HepG2 (cell line): ENCODE measurements around the gene TSNAXIP1. TPM values are rescaled to one million over a fixed set of nuclear protein-coding genes. Genes with fewer than 3 reads are reported as not detected.

Source experiments
- ATAC-seq: fragments of 200-7000 bp; cut with Tn5 transposase; 3 replicates; pipeline ENCODE4 v1.9.1; 2020; ENCODE audit warnings: mild to moderate bottlenecking, moderate library complexity
- BruUV-seq: library from RNA; stranded (reverse); fragments of 400-500 nt; replicated peaks from 2 replicates; lab custom pipeline; 2021; lab: Mats Ljungman, UMichigan
- CTCF ChIA-PET: fragments of 300-600 bp; formaldehyde crosslinking; extraction: SDS; loops from one replicate; lab custom pipeline; 2021; ENCODE audit warnings: low total read pairs, inconsistent platforms, low intra/inter-chr PET ratio; lab: Yijun Ruan, JAX
- POLR2A ChIA-PET: fragments of 350-600 bp; sonication (Branson Sonifier 250); formaldehyde crosslinking; loops from one replicate; lab custom pipeline; 2020; ENCODE audit warnings: antibody characterized with exemption, inconsistent platforms; lab: Yijun Ruan, JAX
- DNase-seq: peaks from one replicate; pipeline ENCODE4 v3.0.0-alpha.2; 2015; ENCODE audit warnings: low spot score
- FAIRE-seq: peaks from 3 replicates; lab custom pipeline; 2011; peaks lifted over from hg19 to GRCh38; lab: Jason Lieb, UNC
- H2AFZ ChIP-seq: one replicate; pipeline ENCODE4 v1.6.1; 2011; ENCODE audit warnings: low read length, inconsistent platforms
- H3K27ac ChIP-seq: fragments of 300-600 bp; 3 replicates; pipeline ENCODE4 v1.8.0; 2011; ENCODE audit warnings: mixed run types, mild to moderate bottlenecking, mixed read lengths, low read length, inconsistent platforms; ENCODE audit not compliant: insufficient read depth; ENCODE audit errors: extremely low read length
- H3K27me3 ChIP-seq, 2 experiments: fragments of 200-600 bp in 1 of 2; 2 replicates in 1 of 2; 3 replicates in 1 of 2; pipeline versions ENCODE4 v1.6.0 to v1.8.0; 2011; ENCODE audit warnings: low read length in 2 of 2, mild to moderate bottlenecking in 2 of 2, moderate library complexity in 2 of 2, inconsistent platforms in 1 of 2; ENCODE audit not compliant: insufficient read depth in 2 of 2, control insufficient read depth in 1 of 2
- H3K36me3 ChIP-seq, 2 experiments: fragments of 200-600 bp in 1 of 2; replicated peaks in 1 of 2; 2 replicates in 1 of 2; 3 replicates in 1 of 2; pipeline versions ENCODE4 v1.5.1 to v1.8.0; 2011; ENCODE audit warnings: low read length in 2 of 2, inconsistent platforms in 1 of 2; ENCODE audit not compliant: insufficient read depth in 2 of 2, control insufficient read depth in 1 of 2
- H3K4me1 ChIP-seq: 2 replicates; pipeline ENCODE4 v1.5.1; 2012; ENCODE audit warnings: low read length, inconsistent platforms; ENCODE audit not compliant: insufficient read depth
- H3K4me2 ChIP-seq: 2 replicates; pipeline ENCODE4 v1.6.0; 2011; ENCODE audit warnings: low read depth, low read length, inconsistent platforms
- H3K4me3 ChIP-seq, 3 experiments: fragments of 200-600 bp in 1 of 3; sonication (generic), shearing (Covaris generic) in 1 of 3; replicated peaks in 1 of 3; 2 replicates each; pipeline ENCODE4 v1.5.1; 2011 to 2016; ENCODE audit warnings: low read length in 3 of 3, inconsistent platforms in 2 of 3, low read depth in 2 of 3, mild to moderate bottlenecking in 2 of 3, control low read depth in 1 of 3, mixed read lengths in 1 of 3; ENCODE audit not compliant: insufficient read depth in 1 of 3
- H3K79me2 ChIP-seq: one replicate; pipeline ENCODE4 v1.6.1; 2011; ENCODE audit warnings: low read length, inconsistent platforms; ENCODE audit not compliant: insufficient read depth
- H3K9ac ChIP-seq: 2 replicates; pipeline ENCODE4 v1.6.0; 2011; ENCODE audit warnings: mild to moderate bottlenecking, low read depth, low read length, inconsistent platforms; ENCODE audit not compliant: insufficient read depth
- H3K9me3 ChIP-seq: 2 replicates; pipeline ENCODE4 v1.5.1; 2012; ENCODE audit warnings: mild to moderate bottlenecking, low read length
- H4K20me1 ChIP-seq: 2 replicates; pipeline ENCODE4 v1.6.0; 2011; ENCODE audit warnings: inconsistent platforms, mild to moderate bottlenecking, low read length, moderate library complexity; ENCODE audit not compliant: insufficient read depth
- HIC2 ChIP-seq: sonication (generic); formaldehyde crosslinking; IDR thresholded peaks from 2 replicates; pipeline ENCODE4 v1.9.0; 2022; ENCODE audit warnings: low read depth, missing genetic modification reagents
- ZNF121 ChIP-seq: sonication (generic); formaldehyde crosslinking; IDR thresholded peaks from 2 replicates; pipeline ENCODE4 v1.5.0; 2020; ENCODE audit warnings: mild to moderate bottlenecking, missing genetic modification reagents
- ZNF280B ChIP-seq: sonication (generic); formaldehyde crosslinking; IDR thresholded peaks from 2 replicates; pipeline ENCODE4 v1.5.0; 2020; ENCODE audit warnings: missing genetic modification reagents, mild to moderate bottlenecking, borderline replicate concordance
- ZNF281 ChIP-seq: sonication (generic); formaldehyde crosslinking; IDR thresholded peaks from 2 replicates; pipeline ENCODE4 v1.4.0; 2020; ENCODE audit warnings: missing genetic modification reagents, borderline replicate concordance
- ZNF670 ChIP-seq: sonication (generic); formaldehyde crosslinking; IDR thresholded peaks from 2 replicates; pipeline ENCODE4 v1.8.0; 2022; ENCODE audit warnings: mild to moderate bottlenecking, missing genetic modification reagents, borderline replicate concordance
- WGBS: methylation state at CpG from one replicate; pipeline ENCODE4 v1.1.6; 2017; ENCODE audit warnings: low lambda C conversion rate; 5-methylcytosine and 5-hydroxymethylcytosine counted together
- in situ Hi-C: cut with HindIII; loops from 2 replicates; pipeline ENCODE4 v1.10.0; 2017; ENCODE audit warnings: low pct_unique_long_range_greater_than_20kb; ENCODE audit not compliant: extremely low pct_ligation_motif_present
- intact Hi-C: fragments of 100-400 bp; cut with micrococcal nuclease; formaldehyde crosslinking; loops from one replicate; pipeline ENCODE4 v1.10.0; 2022; ENCODE audit not compliant: unreplicated experiment
- polyA plus RNA-seq, 8 experiments: library from polyadenylated mRNA; depleted of rRNA in 3 of 8; stranded (reverse) in 7 of 8; unstranded in 1 of 8; fragments of >200 nt; fragmentation: Illumina TruSeq in 4 of 8; extraction: Trizol in 4 of 8; gene quantifications; 2 replicates each; pipeline versions ENCODE4 v1.2.1 to v1.2.3, GENCODE V29; 2011 to 2016; ENCODE audit warnings: low read depth in 4 of 8, missing spikeins in 1 of 8, mixed read lengths in 1 of 8; ENCODE audit not compliant: insufficient read depth in 1 of 8
- total RNA-seq, 5 experiments: library from RNA; depleted of rRNA; stranded (reverse); fragments of >200 nt; fragmentation: Illumina TruSeq; extraction: Trizol; gene quantifications; 2 replicates each; pipeline ENCODE4 v1.2.3, GENCODE V29; 2016; ENCODE audit warnings: low read depth in 1 of 5

The TSNAXIP1 gene
- total and polyA plus RNA-seq, 2 of the 13 experiments (the other 11 are each of a cell fraction or from before 2014, with no cell fraction given), result 0.37 to 0.86 TPM

GRCh38 chr16:67760956-67761230, 45.8 kb upstream of the TSNAXIP1 start (continued):
- TF ChIP-seq ZNF280B (CRISPR knock-in tag), result no peak
- no peak for TF ChIP-seq ZNF281 (CRISPR knock-in tag)
- TF ChIP-seq HIC2 (CRISPR knock-in tag), result no peak

- Histone ChIP-seq H4K20me1 (peaks cover 5% of the 10 kb centered on the region; the same call in 1 of the 2 replicates), H3K9ac (no peak overlapping the region), H3K4me1 (no peaks in the 10 kb centered on the region), H3K79me2 (no peaks in the 10 kb centered on the region), H3K36me3 (peaks cover 8 to 42% of the 10 kb centered on the region in 2 experiments; a peak in 4 of 5 replicates), H3K4me2 (no peak overlapping the region), H2AFZ (no peak overlapping the region), H3K27me3 (no peaks in the 10 kb centered on the region), H3K27ac (no peak overlapping the region), H3K4me3 (no peak overlapping the region), H3K9me3 (no peaks in the 10 kb centered on the region)
- TF ChIP-seq ZNF121 (CRISPR knock-in tag) (peak; percentile 89), ZNF670 (CRISPR knock-in tag) (no peak)
- in situ Hi-C loops (no loop called here), intact Hi-C loops (no loop called here)
- ChIA-PET CTCF (no interaction called here), POLR2A (no interaction called here)
- no TSS peak for BruUV-seq
- 100% methylated on average over 1 of the region's 1 CpG for WGBS
- DNase-seq (no peak), FAIRE-seq (no peak), ATAC-seq (no peak)
Measured at GRCh38 chr16:67761924-67762323, 44.8 kb upstream of the TSNAXIP1 start.
